NCI-H2029 (cell line): ENCODE data around the gene PRKCSH.
"Not testable (repeated sequence)": the region's sequence is repeated elsewhere in the genome, so short reads cannot be mapped to it uniquely, and the experiment has no call there.

Experiments used
- DNase-seq: peaks from one replicate; lab custom pipeline; 2025; lab: John Stamatoyannopoulos, UW

The PRKCSH gene

DNA sequence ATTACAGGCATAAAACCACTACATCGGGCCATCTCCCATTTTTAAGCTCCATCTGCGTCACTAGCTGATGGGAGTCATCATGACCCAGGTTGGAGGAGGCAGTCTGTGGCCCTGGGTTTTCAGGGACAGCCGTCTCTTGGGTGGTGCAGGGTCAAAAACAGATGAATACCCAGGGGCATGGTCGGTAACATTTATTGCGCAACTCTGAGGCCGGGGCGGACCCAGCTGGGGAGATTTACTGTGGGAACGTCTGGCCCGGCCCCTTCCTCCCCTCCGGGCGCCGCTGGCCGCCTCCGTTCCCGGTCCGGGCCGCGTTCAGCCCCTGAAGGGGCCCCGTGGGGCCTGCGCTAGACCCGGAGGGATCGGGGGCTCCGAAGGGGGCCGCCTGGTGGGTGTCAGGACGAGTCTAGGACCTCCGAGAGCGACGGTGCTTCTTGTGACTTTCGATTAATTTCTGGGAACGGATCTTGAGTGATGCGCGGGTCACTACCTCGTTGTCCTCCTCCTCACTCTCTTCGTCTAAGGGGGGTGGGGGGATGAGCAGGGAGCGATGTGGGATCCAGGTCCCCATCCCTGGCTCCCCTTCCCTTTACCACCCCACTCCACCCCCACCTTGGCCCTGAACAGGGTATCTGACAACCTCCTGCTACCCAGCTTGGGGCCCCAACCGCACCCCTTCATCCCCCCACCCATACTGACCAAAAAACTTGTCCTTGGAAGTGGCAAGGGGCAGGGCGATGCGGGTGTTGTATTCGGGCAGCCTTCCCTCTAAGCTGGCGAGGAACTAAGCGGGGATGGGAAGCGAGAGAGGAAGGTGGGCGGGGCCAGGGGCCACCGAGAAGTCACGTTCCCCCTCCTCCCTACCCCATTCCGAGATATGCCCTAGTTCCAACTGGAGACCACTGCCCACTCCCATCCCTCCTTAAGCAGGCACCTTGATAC is 14.7 kb upstream of the PRKCSH start:
- DNase-seq, result no peak

DNA sequence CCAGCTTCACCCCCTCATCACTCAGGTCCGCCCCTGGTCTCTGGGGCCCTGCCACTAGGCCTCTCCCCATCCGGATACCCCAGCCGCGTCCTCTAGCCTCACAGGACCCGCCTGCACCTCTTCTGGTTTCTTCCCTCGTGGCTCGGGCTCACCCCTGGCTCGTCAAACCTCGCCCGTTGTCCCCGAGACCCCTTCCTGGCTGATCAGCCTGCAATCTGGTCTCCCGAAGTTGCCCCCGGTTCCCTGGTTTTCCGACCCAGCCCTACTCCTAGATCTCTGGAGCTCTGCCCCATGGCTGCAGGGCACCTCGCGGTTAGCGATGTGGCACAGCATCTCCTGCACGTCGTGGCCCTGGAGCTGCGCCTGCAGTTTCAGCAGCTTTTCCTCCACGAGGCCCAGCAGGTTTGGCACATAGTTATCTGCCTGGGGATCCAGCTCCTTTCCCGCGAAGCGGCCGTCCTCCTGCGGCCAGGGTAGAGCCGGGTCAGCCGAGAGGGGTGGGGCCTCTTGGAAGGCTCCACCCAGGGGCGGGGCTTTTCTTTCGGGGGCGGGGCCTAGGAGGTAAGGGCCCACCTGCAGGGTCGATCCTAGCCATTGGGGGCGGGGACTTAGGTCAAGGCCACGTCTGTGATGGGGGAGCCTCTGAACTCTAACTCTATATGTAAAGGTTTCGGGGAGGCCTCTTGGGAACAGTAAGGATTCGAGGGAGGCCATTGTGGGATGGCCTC is 13.9 kb upstream of the PRKCSH start:
- DNase-seq, result no peak

DNA sequence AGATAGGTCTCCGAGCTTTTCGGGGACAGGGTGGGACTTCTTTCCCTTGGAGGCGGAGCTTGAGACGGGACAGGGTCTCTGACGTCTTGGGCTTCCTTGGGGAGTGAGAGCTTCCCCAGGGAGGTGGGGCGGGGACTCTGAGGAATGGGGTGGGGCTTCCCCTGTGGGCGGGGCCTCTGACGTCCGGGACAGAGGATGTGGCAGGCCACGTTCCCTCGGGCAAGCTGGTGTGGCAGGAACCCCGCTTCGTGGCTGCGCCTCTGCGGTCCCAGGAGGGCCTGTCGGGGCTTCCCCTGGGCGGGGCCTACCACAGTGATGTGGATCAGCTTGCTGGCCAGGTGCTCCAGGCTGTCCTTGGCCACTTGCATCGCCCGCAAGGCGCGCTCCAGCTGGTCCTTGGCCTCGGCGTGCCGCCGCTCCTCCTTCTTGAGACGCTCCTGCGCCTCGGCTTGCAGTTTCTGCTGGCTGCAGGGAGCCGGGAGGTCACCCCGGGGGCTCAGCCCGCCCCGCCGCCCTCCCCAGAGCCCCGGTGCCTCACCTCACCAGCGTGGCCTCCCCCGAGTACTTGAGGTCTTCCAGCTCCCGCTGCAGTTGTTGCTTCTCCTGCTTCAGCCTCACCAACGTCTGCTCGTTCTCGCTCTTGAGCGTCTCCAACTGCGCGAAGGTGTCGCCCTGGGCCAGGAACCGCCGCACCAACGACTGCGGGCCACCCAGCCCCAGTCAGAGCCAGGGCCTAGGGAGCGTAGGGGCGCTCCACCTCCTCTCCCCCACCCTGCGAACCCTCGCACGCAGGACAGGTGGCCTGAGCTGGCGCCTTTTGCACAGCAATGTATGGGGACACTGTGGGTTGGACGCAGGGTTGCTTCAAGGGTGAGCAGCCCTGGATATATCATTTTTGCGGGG is 13.0 kb upstream of the PRKCSH start:
- DNase-seq, result no peak

DNA sequence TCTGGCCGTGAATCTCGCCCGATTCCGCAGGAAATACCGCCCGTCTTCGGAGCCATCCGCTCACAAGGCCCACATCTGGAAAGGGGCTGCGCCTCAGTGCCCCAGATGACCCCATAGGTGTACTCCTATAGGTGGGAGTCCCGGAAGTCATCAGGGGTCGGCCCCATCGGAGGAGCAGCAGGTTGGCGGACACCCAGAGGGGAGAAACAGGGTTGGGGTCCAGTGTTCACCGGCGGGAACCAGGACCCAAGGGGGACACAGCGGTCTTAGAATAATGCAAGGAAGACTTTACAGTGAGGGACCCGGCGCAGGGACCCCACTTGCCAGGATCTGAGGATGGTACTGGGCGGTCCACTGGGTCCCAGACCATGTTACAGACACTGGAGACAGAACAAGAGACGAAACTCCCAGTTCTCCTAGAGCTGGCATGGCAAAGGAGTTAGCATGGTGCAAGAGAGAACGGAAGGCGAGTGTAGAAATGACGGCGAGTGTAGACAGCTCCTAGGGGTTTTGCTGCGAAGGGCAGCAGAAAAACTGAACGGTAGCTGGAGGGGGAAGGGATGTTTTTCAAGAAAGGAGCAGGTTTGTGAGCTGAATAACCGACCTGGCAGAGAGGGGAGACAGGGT is 12.2 kb upstream of the PRKCSH start:
- no peak for DNase-seq

- DNase-seq, result no peak
Observed at GRCh38 chr19:11423791-11424181, 11.6 kb upstream of the PRKCSH start.

GRCh38 chr19:11425719-11426457 is 9.5 kb upstream of the PRKCSH start:
- no peak for DNase-seq

DNA sequence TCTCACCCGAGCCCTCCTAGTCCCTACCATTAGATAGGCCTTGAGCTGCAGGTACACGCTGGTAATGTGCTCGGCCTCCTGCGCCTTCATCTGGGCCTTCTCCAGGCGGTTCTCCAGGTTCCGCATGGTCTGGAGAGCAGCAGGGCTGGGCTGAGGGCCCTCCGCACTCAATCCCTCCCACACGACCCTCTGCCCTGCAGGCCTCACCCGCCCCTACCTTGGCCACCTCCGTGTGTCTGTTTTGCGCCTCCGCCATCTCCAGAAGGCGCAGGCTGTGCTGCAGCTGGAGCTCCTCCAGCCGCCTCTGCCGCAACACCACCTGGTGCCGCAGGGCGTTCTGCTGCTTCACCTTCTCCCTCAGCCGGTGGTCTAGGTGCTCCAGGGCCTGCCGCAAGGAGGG is 8.8 kb upstream of the PRKCSH start:
- no peak for DNase-seq

GRCh38 chr19:11433526-11433925 is 1.9 kb upstream of the PRKCSH start:
- DNase-seq, result not testable (repeated sequence)

GRCh38 chr19:11434703-11435056 is 755 bp upstream of the PRKCSH start:
- DNase-seq, result no peak

DNA sequence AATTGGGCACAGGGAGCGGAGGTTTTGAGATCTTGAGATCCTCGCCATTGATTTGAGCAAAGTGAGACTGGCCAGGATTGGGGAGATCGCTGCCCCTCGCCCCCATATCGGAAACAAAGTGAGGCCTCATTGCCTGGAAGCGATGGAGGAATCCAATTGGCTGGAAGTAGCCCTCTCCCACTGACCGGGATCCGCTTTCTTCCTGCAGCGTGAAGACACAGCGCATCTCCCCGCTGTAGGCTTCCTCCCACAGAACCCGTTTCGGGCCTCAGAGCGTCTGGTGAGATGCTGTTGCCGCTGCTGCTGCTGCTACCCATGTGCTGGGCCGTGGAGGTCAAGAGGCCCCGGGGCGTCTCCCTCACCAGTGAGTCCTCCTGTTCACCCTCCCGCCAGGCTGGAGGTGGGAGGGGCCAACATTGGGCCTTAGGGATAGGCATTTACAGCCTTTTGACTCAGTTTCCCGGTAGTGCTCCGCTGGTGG is 438 bp downstream of the PRKCSH start:
- DNase-seq, result no peak

DNA sequence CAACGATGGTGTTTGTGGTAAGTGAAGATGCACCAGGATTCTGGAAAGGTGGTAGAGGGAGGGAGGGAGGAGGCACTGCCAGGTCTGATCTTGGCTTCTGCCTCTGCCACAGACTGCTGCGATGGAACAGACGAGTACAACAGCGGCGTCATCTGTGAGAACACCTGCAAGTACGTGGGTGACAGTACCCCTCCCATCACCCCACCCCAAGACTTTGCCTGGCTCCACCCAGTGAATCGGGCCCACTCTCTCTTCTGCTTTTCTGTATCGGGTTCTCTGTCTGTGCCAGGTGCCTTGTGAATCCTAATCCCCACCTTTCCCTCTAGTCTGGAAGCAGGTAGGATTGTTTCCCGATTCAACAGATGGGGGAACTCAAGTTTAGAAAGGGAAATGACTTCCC is 2.5 kb downstream of the PRKCSH start:
- no peak for DNase-seq

DNA sequence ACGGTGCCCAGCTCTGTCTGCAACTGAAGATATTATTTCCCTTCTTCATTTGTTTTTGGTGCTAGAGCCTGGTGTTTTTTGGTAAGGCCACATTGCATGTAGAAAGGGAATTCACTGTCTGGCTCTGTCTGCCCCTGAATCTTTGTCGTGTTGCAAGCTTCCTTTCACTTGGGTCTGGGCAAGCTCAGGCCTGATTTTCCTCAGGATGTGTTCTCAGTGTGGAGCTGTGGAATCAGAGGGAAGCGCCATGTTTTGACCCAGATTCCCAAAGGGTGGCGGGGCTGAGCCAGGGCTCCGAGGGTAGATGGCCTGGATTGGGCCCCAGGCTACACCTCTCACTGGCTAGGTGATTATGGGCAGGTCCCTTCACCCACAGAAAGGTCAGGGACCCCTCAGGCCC is 8.6 kb downstream of the PRKCSH start:
- no peak for DNase-seq

DNA sequence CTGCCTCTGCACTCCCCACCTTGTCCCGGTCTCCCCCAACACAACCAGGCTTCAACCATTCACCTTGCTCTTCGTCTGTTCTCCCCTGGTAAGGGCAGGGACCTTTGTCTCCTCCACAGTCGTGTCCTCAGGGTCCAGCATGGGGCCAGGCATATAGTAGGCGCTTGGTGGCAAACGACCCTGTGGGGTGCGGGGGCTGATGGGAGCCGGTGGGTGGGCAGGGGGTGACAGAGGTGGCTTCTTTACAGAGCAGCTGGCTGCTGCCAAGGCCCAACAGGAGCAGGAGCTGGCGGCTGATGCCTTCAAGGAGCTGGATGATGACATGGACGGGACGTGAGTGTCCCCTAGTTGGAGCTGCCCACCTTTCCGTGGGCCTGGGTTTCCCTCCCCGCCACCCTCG is 9.7 kb downstream of the PRKCSH start:
- no peak for DNase-seq

GRCh38 chr19:11446271-11446651 is 10.8 kb downstream of the PRKCSH start:
- DNase-seq, result no peak

GRCh38 chr19:11446652-11447301 is 11.3 kb downstream of the PRKCSH start:
- no peak for DNase-seq

DNA sequence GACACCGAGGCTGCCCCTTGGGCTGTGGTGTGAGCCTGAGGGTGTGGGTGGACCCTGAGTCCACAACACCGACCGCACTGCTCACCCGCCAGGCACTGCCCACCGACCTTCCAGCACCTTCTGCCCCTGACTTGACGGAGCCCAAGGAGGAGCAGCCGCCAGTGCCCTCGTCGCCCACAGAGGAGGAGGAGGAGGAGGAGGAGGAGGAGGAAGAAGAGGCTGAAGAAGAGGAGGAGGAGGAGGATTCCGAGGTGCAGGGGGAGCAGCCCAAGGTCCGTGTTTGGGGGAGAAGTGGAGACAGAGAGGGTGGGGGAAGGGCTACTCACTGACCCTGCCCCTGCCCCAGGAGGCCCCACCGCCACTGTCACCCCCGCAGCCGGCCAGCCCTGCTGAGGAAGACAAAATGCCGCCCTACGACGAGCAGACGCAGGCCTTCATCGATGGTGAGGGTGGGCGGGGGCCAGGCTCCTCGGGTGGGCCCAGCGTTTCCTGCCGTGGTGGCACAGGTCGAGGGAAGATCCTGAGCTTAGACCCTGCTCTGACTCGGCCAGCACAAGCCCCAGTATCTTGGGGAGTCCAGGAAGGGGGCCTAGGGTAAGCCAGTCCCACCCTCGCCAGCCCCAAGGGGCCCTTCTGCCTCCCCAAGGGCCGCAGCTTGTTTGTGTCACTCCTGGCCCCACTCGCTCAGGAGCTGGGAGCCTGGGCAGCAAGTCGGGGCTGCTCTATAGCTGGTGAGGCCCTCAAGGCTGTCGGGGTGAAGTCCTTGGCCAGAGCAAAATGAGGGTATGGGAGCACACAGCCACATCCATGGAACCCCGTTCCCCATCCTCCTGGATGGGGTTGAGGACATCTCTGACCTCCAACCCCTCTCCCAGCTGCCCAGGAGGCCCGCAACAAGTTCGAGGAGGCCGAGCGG is 12.2 kb downstream of the PRKCSH start:
- no peak for DNase-seq

DNA sequence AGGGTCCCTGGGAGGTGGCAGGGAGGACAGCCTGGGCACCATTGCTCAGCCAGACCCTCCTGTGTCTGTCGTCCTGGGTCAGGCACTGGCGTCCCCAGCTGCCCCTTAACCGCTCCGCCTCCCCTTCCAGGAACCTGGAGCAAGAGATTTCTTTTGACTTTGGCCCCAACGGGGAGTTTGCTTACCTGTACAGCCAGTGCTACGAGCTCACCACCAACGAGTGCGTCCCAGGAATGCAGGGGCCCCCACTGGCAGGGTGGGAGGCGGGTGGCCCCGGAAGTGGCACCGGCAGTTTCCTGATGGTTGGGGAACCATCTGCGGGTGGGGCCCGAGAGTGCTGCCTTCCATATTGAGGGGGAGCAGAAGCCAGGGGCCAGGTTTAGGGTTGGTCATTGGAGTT is 13.0 kb downstream of the PRKCSH start:
- no peak for DNase-seq

GRCh38 chr19:11448923-11449554 is 13.6 kb downstream of the PRKCSH start:
- DNase-seq, result no peak
